Measurements from ENCODE around the gene LMO3.

- no peak for TF ChIP-seq POLR2AphosphoS5 (IDR thresholded peaks at IDR 0.05)
- TF ChIP-seq CTCF (IDR thresholded peaks at IDR 0.05): no peak
- TF ChIP-seq POLR2A (IDR thresholded peaks at IDR 0.05): no peak
- no peak for TF ChIP-seq EP300 (IDR thresholded peaks at IDR 0.05)
These were observed 42.5 kb downstream of the LMO3 start for GRCh38 chr12:16563504-16563903.
